B cell (primary cell): ENCODE results near the gene KRT6B. TPM values are rescaled to one million over a fixed set of nuclear protein-coding genes. Genes with fewer than 3 reads are reported as not detected.

Experiments
- ATAC-seq: fragments of 200-7000 bp; cut with Tn5 transposase; one replicate; pipeline ENCODE4 v1.10.0; 2021; ENCODE audit warnings: low read depth, mild to moderate bottlenecking, moderate number of reproducible peaks, moderate library complexity
- CTCF ChIA-PET: fragments of 350-600 bp; sonication (Branson Sonifier 250); formaldehyde crosslinking; loops from one replicate; lab custom pipeline; 2021; ENCODE audit warnings: antibody characterized with exemption, inconsistent platforms; lab: Charles Lee
- POLR2A ChIA-PET: fragments of 350-600 bp; sonication (Branson Sonifier 250); formaldehyde crosslinking; loops from one replicate; lab custom pipeline; 2021; ENCODE audit warnings: antibody characterized with exemption; lab: Charles Lee
- DNase-seq: peaks from one replicate; pipeline ENCODE4 v3.0.0; 2013
- H2AFZ ChIP-seq: 2 replicates; pipeline ENCODE4 v1.6.1; 2012; ENCODE audit warnings: mild to moderate bottlenecking, low read depth, low read length; ENCODE audit not compliant: insufficient read depth, poor library complexity, severe bottlenecking
- H3K27ac ChIP-seq, 2 donors: 1 replicate in 1 of 2; 2 replicates in 1 of 2; pipeline ENCODE4 v1.5.1; 2012 to 2013; ENCODE audit warnings: low read length in 2 of 2, mild to moderate bottlenecking in 2 of 2, moderate library complexity in 1 of 2
- H3K27me3 ChIP-seq, 4 experiments: fragments of 200-600 bp in 1 of 4; sonication (generic) in 1 of 4; replicated peaks in 1 of 4; 1 replicate in 2 of 4; 2 replicates in 2 of 4; pipeline versions ENCODE4 v1.6.1 to v1.7.0; 2013 to 2016; ENCODE audit warnings: low read length in 3 of 4, mild to moderate bottlenecking in 2 of 4, mixed read lengths in 1 of 4, moderate library complexity in 1 of 4; ENCODE audit not compliant: insufficient read depth in 4 of 4, control insufficient read depth in 3 of 4; ENCODE audit errors: control extremely low read depth in 1 of 4
- H3K36me3 ChIP-seq, 2 experiments: replicated peaks in 1 of 2; 1 replicate in 1 of 2; 2 replicates in 1 of 2; pipeline versions ENCODE4 v1.6.1 to v1.7.1; 2013; ENCODE audit warnings: low read length in 1 of 2; ENCODE audit not compliant: insufficient read depth in 2 of 2, control insufficient read depth in 1 of 2; ENCODE audit errors: control extremely low read depth in 1 of 2, extremely low read depth in 1 of 2
- H3K4me1 ChIP-seq, 2 donors: fragments of 200-600 bp in 1 of 2; sonication (generic) in 1 of 2; 1 replicate in 1 of 2; 2 replicates in 1 of 2; pipeline versions ENCODE4 v1.5.1 to v1.6.1; 2013 to 2017; ENCODE audit warnings: low read length in 2 of 2; ENCODE audit not compliant: control insufficient read depth in 2 of 2, insufficient read depth in 2 of 2
- H3K4me2 ChIP-seq: replicated peaks from 2 replicates; pipeline ENCODE3; 2012; ENCODE audit warnings: mild to moderate bottlenecking, low read depth, low read length; ENCODE audit not compliant: poor library complexity, severe bottlenecking
- H3K4me3 ChIP-seq, 5 experiments: fragments of 200-600 bp in 1 of 5; sonication (generic) in 1 of 5; 1 replicate in 3 of 5; 2 replicates in 2 of 5; pipeline versions ENCODE4 v1.5.1 to v1.7.0; 2011 to 2016; ENCODE audit warnings: low read length in 4 of 5, mild to moderate bottlenecking in 4 of 5, low read depth in 2 of 5, control low read depth in 1 of 5, moderate library complexity in 1 of 5; ENCODE audit not compliant: insufficient read depth in 1 of 5; ENCODE audit errors: control extremely low read depth in 1 of 5, extremely low read depth in 1 of 5
- H3K79me2 ChIP-seq: fragments of 200-600 bp; sonication (generic); one replicate; pipeline ENCODE4 v1.6.0; 2016; ENCODE audit warnings: low read length; ENCODE audit not compliant: control insufficient read depth, insufficient read depth
- H3K9ac ChIP-seq: fragments of 200-600 bp; sonication (generic); 2 replicates; pipeline ENCODE4 v1.6.1; 2017; ENCODE audit warnings: mild to moderate bottlenecking, low read length, moderate library complexity
- H3K9me3 ChIP-seq, 3 donors: one replicate each; pipeline versions ENCODE4 v1.6.1 to v1.7.1; 2013; ENCODE audit warnings: low read length in 2 of 3; ENCODE audit not compliant: control insufficient read depth in 2 of 3, insufficient read depth in 1 of 3; ENCODE audit errors: control extremely low read depth in 1 of 3
- H4K20me1 ChIP-seq: 2 replicates; pipeline ENCODE4 v1.6.0; 2012; ENCODE audit warnings: mild to moderate bottlenecking, low read length; ENCODE audit not compliant: insufficient read depth, control insufficient read depth, poor library complexity, severe bottlenecking
- H3K27ac Mint-ChIP-seq: one replicate; pipeline ENCODE4 v1.8.0; 2021; ENCODE audit warnings: mixed read lengths
- H3K27me3 Mint-ChIP-seq: one replicate; pipeline ENCODE4 v1.8.0; 2021; ENCODE audit warnings: mixed read lengths
- H3K4me1 Mint-ChIP-seq: one replicate; pipeline ENCODE4 v1.8.0; 2021; ENCODE audit warnings: mixed read lengths
- H3K4me3 Mint-ChIP-seq: one replicate; pipeline ENCODE4 v1.8.0; 2021; ENCODE audit warnings: mixed read lengths
- H3K9me3 Mint-ChIP-seq: one replicate; pipeline ENCODE4 v1.8.0; 2022; ENCODE audit warnings: mixed read lengths; ENCODE audit not compliant: insufficient read depth
- EZH2 ChIP-seq: IDR thresholded peaks from 2 replicates; pipeline ENCODE4 v1.6.1; 2012; ENCODE audit warnings: borderline replicate concordance, low read depth, mild to moderate bottlenecking, moderate library complexity, low read length; ENCODE audit not compliant: insufficient read depth, poor library complexity, severe bottlenecking
- WGBS: methylation state at CpG from one replicate; pipeline ENCODE4 v1.1.5; 2013; ENCODE audit warnings: missing lambda C conversion rate; ENCODE audit not compliant: insufficient coverage; 5-methylcytosine and 5-hydroxymethylcytosine counted together
- intact Hi-C: fragments of 100-400 bp; cut with micrococcal nuclease; formaldehyde crosslinking; loops from one replicate; pipeline ENCODE4 v1.10.0; 2022
- polyA plus RNA-seq: library from polyadenylated mRNA; depleted of rRNA; stranded (reverse); fragments of >200 nt; gene quantifications from 2 replicates; pipeline ENCODE4 v1.2.3, GENCODE V29; 2012
- total RNA-seq, 2 donors: library from RNA; stranded (reverse); fragments of 120-200 nt in 1 of 2; gene quantifications; 1 replicate in 1 of 2; 2 replicates in 1 of 2; pipeline versions ENCODE4 v1.2.3 to v1.2.4, GENCODE V29; 2013 to 2022
- TF ChIP-seq, protein P1 (sequence below): fragments of 200-600 bp; IDR thresholded peaks from one replicate; pipeline ENCODE4 v1.8.0; 2022; ENCODE audit warnings: antibody characterized with exemption, mild to moderate bottlenecking

Gene KRT6B
- total and polyA plus RNA-seq, 2 donors (not counting 1 experiment from before 2014, with no cell fraction given), result not detected

DNA sequence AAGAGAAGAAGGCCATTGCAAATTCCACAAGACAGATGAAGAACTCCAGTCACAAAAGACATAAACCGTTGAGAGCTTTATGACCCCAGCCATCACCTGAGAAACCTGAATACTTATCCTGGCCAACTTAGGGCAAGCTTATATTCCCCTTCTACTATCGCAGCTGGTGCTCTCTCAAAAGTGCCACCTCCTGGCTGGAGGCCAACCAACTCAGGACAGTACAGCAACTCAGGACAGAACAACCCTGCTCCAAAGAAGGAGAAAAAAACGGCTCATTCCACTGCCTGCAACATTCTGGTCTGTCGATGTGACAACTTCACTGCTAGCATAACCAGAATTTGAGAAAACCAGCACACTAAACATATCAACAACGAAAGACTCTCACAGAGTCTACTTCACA is 9.7 kb upstream of the KRT6B start:
- Histone ChIP-seq H3K4me1 (no peaks in the 10 kb centered on the region), H3K9ac (no peak overlapping the region), H2AFZ (no peak overlapping the region), H3K4me3 (no peak overlapping the region), H3K9me3 (no peaks in the 10 kb centered on the region), H3K27me3 (no peaks in the 10 kb centered on the region), H4K20me1 (no peaks in the 10 kb centered on the region), H3K79me2 (no peaks in the 10 kb centered on the region), H3K27ac (no peak overlapping the region), H3K4me2 (no peak overlapping the region), H3K36me3 (no peaks in the 10 kb centered on the region)
- ChIA-PET POLR2A (no interaction called here), CTCF (no interaction called here)
- intact Hi-C loops, result no loop called here
- ATAC-seq (no peak), DNase-seq (no peak)
- Mint-ChIP-seq H3K4me1 (no peaks in the 10 kb centered on the region), H3K27me3 (peaks cover 31% of the 10 kb centered on the region), H3K9me3 (no peaks in the 10 kb centered on the region), H3K27ac (no peak overlapping the region), H3K4me3 (no peak overlapping the region)
- WGBS, result 77% methylated on average over 4 of the region's 5 CpGs
- no peak for TF ChIP-seq EZH2
- TF ChIP-seq, protein P1, sequence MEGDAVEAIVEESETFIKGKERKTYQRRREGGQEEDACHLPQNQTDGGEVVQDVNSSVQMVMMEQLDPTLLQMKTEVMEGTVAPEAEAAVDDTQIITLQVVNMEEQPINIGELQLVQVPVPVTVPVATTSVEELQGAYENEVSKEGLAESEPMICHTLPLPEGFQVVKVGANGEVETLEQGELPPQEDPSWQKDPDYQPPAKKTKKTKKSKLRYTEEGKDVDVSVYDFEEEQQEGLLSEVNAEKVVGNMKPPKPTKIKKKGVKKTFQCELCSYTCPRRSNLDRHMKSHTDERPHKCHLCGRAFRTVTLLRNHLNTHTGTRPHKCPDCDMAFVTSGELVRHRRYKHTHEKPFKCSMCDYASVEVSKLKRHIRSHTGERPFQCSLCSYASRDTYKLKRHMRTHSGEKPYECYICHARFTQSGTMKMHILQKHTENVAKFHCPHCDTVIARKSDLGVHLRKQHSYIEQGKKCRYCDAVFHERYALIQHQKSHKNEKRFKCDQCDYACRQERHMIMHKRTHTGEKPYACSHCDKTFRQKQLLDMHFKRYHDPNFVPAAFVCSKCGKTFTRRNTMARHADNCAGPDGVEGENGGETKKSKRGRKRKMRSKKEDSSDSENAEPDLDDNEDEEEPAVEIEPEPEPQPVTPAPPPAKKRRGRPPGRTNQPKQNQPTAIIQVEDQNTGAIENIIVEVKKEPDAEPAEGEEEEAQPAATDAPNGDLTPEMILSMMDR, result no peak

GRCh38 chr12:52458861-52459260 is 6.9 kb upstream of the KRT6B start:
- 93% methylated on average over 4 of the region's 5 CpGs for WGBS
- Mint-ChIP-seq H3K27me3 (peaks cover 29% of the 10 kb centered on the region), H3K4me1 (no peaks in the 10 kb centered on the region), H3K27ac (no peak overlapping the region), H3K4me3 (no peak overlapping the region), H3K9me3 (no peaks in the 10 kb centered on the region)
- TF ChIP-seq, protein P1, result no peak
- no peak for TF ChIP-seq EZH2
- no peak overlapping the region for H3K27ac ChIP-seq
- CTCF ChIA-PET, result no interaction called here
- POLR2A ChIA-PET, result no interaction called here
- ATAC-seq (no peak), DNase-seq (no peak)
- no peak overlapping the region for H3K4me2 ChIP-seq
- H3K4me1 ChIP-seq, result no peaks in the 10 kb centered on the region
- H3K27me3 ChIP-seq, result peaks cover 0 to 2% (median 0%) of the 10 kb centered on the region in 4 experiments
- no peak overlapping the region for H2AFZ ChIP-seq
- H3K36me3 ChIP-seq, result no peaks in the 10 kb centered on the region
- H3K4me3 ChIP-seq, result no peak overlapping the region
- no peak overlapping the region for H3K9ac ChIP-seq
- H4K20me1 ChIP-seq, result no peaks in the 10 kb centered on the region
- intact Hi-C loops, result no loop called here
- H3K79me2 ChIP-seq, result no peaks in the 10 kb centered on the region
- no peaks in the 10 kb centered on the region for H3K9me3 ChIP-seq
